Skin epidermis (tissue), 12 donors: Measurements from ENCODE around the gene B4GALT3.
A peak's percentile ranks its signal among the peaks of the same experiment; 100 is the strongest.

ENCODE experiments used
- H3K27ac ChIP-seq, 21 experiments: fragments of 200-600 bp; sonication (generic) in 11 of 21; one replicate each; pipeline ENCODE4 v1.5.0; 2020; ENCODE audit warnings: mild to moderate bottlenecking in 3 of 21, inconsistent platforms in 2 of 21, moderate library complexity in 2 of 21
- H3K4me3 ChIP-seq, 7 experiments: fragments of 200-600 bp; sonication (generic) in 2 of 7; one replicate each; pipeline ENCODE4 v1.5.0; 2020; ENCODE audit warnings: inconsistent platforms in 2 of 7, mild to moderate bottlenecking in 2 of 7, moderate library complexity in 1 of 7

The B4GALT3 gene

GRCh38 chr1:161209790-161210409 lies 32.6 kb upstream of the B4GALT3 start:
- H3K27ac ChIP-seq = peak overlapping the region in 1 of 21 experiments; percentile 52

GRCh38 chr1:161207173-161207572 lies 29.9 kb upstream of the B4GALT3 start:
- Histone ChIP-seq H3K4me3 (no peak overlapping the region), H3K27ac (peak overlapping the region in 4 of 21 experiments; percentile 26 to 69 (median 54))

More at GRCh38 chr1:161209790-161210409, 32.6 kb upstream of the B4GALT3 start:
- no peak overlapping the region for H3K4me3 ChIP-seq

DNA sequence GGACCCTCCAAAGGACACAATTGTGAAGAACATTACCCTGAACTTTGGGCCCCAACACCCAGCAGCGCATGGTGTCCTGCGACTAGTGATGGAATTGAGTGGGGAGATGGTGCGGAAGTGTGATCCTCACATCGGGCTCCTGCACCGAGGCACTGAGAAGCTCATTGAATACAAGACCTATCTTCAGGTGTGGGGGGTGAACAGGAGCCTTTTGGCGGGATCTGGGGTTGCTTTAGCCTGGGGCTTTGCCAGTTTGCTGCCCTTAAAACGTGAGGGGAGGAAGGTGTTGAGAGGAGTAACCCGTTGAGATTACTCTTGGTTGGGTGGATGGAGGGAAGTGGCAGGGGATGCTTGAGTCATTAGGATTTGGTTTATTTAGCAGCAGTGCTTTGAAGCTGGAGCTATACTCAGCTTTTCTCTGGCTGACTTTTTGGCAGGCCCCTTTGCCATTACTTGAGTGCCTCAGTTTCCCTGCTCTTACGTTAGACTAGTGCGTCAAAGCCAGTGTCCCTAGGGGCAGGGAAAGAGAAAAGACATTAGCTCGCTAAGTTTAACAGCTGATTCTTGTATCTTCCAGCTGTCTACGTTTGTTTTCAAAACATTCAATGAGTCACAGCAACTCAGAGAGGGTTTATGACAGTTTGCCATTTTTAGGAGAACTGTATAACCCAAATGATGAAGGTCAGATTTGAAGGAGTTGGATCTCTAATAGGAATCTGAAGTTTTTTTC lies 29.3 kb upstream of the B4GALT3 start:
- Histone ChIP-seq H3K4me3 (no peak overlapping the region), H3K27ac (peak overlapping the region in 4 of 21 experiments; percentile 0 to 69 (median 38))

GRCh38 chr1:161201836-161202712 lies 24.8 kb upstream of the B4GALT3 start, which contains the start of gene NDUFS2:
NDUFS2 (plus strand) TSS chr1:161202367; CDS start chr1:161202386, 19 bp downstream.
- H3K27ac ChIP-seq = peak within 1 kb of the TSS; percentile 75 to 98 (median 94)
- H3K4me3 ChIP-seq = peak within 1 kb of the TSS; percentile 57 to 87 (median 76)

GRCh38 chr1:161200992-161201835 lies 23.9 kb upstream of the B4GALT3 start:
- Histone ChIP-seq H3K4me3 (peak overlapping the region; percentile 57 to 87 (median 76)), H3K27ac (peak overlapping the region; percentile 75 to 98 (median 94))

DNA sequence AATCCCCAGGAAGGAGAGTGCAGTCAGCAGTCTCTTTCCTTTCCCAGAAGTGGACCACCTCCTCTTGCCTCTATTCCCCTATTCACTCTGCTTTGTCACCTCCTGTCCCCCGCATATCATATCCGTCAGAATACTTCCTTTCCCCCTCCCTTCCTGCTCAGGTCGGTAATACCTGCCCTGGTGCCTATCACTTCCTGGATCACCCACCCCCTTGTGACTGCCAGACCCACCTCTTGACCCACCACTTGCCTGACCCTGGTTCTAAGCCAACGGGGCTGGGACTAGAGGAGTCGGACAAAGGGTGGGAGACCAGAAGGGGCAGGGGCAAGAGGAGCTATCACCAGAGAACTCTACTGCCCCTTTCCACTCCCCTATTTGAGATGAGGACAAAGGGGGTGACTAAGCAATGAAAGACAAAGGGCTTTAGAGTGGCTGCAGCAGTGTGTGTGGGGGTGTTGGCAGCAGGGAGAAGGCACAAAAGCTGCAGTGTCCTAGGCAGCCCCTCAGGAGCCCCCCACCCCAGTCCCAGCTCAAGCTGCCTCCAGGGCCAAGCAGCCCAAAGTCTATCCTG lies 23.2 kb upstream of the B4GALT3 start:
- H3K27ac ChIP-seq = peak overlapping the region; percentile 29 to 98 (median 94)
- H3K4me3 ChIP-seq = no peak overlapping the region

DNA sequence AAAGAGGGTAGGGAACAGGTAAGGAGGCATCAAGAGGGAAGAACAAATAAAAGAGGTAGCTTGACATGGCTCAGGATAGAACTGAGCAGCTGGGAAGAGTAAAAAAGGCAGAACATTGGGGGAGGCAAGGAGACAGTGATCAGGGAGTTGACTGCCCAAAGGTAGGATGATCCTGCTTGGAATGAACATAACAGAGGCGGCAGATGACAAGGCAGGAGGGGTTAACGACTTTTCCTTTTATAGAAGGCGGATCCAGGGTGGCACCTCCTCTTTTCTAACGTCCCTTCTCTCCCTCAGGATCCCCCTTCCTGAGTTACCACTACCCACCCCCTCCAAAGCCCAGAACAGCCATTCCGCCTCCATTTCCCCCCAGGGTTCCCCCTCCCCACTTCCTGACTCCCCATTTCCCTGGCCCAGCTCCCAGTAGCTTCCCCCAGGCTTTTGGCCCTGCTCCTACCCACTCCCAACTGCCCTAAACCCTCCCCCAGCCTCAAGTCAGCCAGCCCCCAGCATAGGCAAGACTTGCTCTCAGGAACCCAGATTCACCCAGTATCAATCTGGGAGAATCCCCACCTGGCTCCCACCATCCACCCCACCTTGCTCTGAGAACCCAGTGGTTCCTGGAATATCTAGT lies 22.3 kb upstream of the B4GALT3 start:
- Histone ChIP-seq H3K27ac (peak overlapping the region in 20 of 21 experiments; percentile 36 to 98 (median 94)), H3K4me3 (no peak overlapping the region)

DNA sequence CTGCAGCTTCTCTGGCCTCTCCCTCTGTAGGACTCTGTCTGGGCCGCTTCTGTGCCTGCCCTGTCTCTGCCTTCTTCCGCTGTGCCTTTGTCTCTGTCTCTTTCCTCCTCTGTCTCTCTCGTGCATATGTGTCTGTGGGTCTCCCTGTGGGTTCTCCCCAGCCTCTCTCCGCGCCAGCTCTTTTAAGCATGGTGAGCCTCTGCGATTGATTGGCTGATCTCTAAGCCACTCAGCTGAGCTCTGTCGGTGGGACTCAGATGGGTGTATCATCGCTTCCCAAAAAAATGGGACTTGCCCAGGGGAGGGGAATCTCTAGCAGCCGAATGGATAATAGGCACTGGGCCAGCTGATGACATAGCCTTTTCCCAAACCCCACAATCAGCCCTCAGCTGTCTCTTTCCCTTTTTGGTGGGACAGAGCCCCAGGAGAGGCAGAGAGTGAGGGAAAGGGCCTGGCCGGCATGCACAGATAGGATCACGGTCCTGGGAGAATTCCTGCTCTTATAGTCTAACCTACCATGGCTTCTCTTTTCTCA lies 21.7 kb upstream of the B4GALT3 start, which contains the start of gene ADAMTS4:
Gene ADAMTS4, minus strand, starts transcription at position 158 of the 535 bp plus-strand sequence. CDS start 427 bp downstream, outside the sequence.
- H3K4me3 ChIP-seq = peak within 1 kb of the TSS; percentile 26 to 42 (median 37)

GRCh38 chr1:161198194-161198896 lies 21.0 kb upstream of the B4GALT3 start:
- Histone ChIP-seq H3K27ac (peak overlapping the region; percentile 2 to 98 (median 94)), H3K4me3 (peak overlapping the region; percentile 26 to 42 (median 37))

More for the DNA sequence above, 21.7 kb upstream of the B4GALT3 start, which contains the start of gene ADAMTS4:
- H3K27ac ChIP-seq = peak within 1 kb of the TSS; percentile 17 to 98 (median 94)

DNA sequence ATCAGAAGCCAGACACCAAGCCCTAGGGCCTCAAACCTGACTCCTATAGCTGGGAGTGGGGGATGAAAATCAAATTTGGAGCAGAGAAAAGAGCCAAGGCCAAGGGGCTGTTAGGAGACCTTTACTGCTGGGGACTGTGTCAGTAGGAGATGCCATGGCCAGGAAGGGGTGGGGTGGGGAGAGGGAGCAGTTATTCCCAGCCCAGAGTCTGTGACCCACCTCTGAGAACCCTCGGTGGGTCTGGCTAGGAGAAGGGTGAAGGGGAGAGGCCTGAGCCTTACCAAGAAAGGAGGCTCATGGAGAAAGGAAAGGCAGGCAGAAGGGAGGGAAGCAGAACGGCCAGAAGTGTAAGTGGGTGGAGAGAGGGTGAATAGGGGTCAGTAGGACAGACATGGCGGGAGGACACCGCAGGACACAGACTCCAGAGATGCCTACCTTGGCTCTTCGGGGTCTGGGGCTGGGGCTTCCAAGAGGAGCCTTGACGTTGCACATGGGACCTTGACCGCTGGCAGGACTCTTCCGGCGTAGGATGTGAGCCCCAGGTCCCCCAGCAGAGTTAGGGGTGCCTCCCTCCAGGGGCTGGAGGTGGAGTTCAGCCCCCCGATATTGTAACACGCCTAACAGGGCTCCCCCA lies 20.4 kb upstream of the B4GALT3 start:
- Histone ChIP-seq H3K27ac (peak overlapping the region; percentile 2 to 98 (median 94)), H3K4me3 (peak overlapping the region; percentile 26 to 42 (median 37))

DNA sequence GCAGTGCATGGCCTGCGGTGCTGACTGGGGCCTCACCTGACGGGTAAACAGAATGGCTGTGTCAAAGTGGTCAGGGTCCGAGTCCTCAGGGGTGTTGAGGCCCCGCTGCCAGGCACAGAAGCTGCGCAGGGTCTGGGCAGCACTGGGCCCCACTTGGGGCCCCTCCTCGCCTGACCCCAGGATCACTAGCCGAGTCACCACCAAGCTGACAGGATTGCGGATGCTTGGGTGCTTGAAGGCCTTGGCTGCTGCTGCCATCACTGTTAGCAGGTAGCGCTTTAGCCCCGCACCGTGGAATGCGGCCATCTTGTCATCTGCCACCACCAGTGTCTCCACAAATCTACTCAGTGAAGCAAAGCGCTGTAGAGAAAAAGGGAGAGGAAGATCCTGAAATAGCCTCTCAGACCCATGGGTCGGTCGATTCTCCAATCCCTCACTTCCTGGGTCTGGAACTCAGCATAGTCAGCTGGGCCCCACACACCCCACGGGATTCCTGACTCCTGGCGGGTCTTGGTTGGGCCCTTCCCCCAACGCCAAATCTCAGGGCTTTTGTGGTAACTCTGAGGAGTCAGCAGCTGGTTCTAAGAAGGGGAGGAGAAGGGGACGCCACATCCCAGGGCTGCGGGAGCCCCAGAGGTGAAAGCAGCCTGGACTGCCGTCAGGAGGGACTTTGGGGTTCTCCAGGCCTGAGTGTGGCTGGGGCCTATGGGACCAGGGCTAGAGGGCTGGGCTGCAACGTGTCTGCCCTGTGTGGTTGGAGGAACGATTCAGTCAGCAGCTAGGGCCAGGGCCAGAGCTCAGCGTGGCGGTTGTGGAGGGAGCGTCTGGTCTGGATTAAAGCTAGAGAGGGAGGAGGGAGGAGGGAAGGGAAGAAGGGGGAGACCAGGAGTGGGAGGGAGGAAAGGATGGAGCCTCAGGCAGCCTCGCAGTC lies 19.5 kb upstream of the B4GALT3 start:
- peak overlapping the region; percentile 26 to 42 (median 37) for H3K4me3 ChIP-seq
- peak overlapping the region in 20 of 21 experiments; percentile 50 to 98 (median 94) for H3K27ac ChIP-seq

DNA sequence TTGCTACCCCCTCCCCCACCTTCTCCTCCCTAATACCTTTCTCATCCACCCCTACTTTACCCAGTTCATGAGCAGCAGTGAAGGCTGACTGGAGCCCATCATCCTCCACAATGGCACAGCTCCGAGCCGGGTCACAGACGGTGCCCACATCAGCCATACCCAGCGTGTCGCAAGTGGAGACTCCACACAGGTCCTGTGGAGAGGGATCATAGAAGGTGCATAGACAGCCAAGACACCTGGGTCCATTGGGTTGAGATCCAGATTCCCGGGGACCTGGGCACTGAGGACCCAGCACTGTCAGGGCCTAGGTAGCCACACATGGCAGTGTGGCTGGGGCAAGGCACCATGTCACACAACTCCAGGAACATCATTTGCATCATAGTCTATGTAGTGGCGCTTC lies 18.8 kb upstream of the B4GALT3 start:
- peak overlapping the region in 5 of 7 experiments; percentile 28 to 42 (median 40) for H3K4me3 ChIP-seq
- H3K27ac ChIP-seq = peak overlapping the region in 17 of 21 experiments; percentile 50 to 98 (median 94)

GRCh38 chr1:161195171-161195570 lies 17.9 kb upstream of the B4GALT3 start:
- H3K4me3 ChIP-seq = no peak overlapping the region
- peak overlapping the region in 11 of 21 experiments; percentile 1 to 98 (median 84) for H3K27ac ChIP-seq

GRCh38 chr1:161193561-161194235 lies 16.4 kb upstream of the B4GALT3 start:
- no peak overlapping the region for H3K4me3 ChIP-seq
- peak overlapping the region in 13 of 21 experiments; percentile 2 to 94 (median 39) for H3K27ac ChIP-seq
